AG04450 (cell line): ENCODE data around the gene STK32C. TPM values are rescaled to one million over a fixed set of nuclear protein-coding genes. Genes with fewer than 3 reads are reported as not detected.
A peak's percentile ranks its signal among the peaks of the same experiment; 100 is the strongest.

Source experiments
- CTCF ChIA-PET: fragments of 300-600, 350-600 bp; formaldehyde crosslinking; extraction: SDS; loops from one replicate; lab custom pipeline; 2022; ENCODE audit warnings: antibody characterized with exemption, inconsistent platforms; lab: Charles Lee
- POLR2A ChIA-PET: fragments of 350-600 bp; formaldehyde crosslinking; extraction: SDS; loops from one replicate; lab custom pipeline; 2021; ENCODE audit warnings: antibody characterized with exemption, inconsistent platforms; lab: Yijun Ruan, JAX
- DNase-seq: peaks from one replicate; pipeline ENCODE4 v3.0.0-alpha.2; 2011; ENCODE audit warnings: low read depth, low spot score
- H3K27ac ChIP-seq: one replicate; pipeline ENCODE4 v1.5.1; 2012; ENCODE audit warnings: low read depth, low read length, control low read depth
- H3K27me3 ChIP-seq: one replicate; pipeline ENCODE4 v1.6.0; 2012; ENCODE audit warnings: low read length; ENCODE audit not compliant: control insufficient read depth, insufficient read depth
- H3K4me3 ChIP-seq: 2 replicates; pipeline ENCODE4 v1.5.1; 2011; ENCODE audit warnings: mild to moderate bottlenecking, low read depth, low read length, control low read depth
- H3K9me3 ChIP-seq: 2 replicates; pipeline ENCODE4 v1.5.1; 2012; ENCODE audit warnings: low read length; ENCODE audit not compliant: control insufficient read depth, insufficient read depth
- polyA plus RNA-seq: library from polyadenylated mRNA; depleted of rRNA; stranded (reverse); fragments of >200 nt; gene quantifications from 2 replicates; pipeline ENCODE4 v1.2.3, GENCODE V29; 2011
- TF ChIP-seq, protein P1 (sequence below): IDR thresholded peaks from 2 replicates; pipeline ENCODE4 v1.5.1; 2011; ENCODE audit warnings: low read depth, low read length, control low read depth, inconsistent platforms

The STK32C gene
- polyA plus RNA-seq, 1 experiment, result 5.3 TPM

DNA sequence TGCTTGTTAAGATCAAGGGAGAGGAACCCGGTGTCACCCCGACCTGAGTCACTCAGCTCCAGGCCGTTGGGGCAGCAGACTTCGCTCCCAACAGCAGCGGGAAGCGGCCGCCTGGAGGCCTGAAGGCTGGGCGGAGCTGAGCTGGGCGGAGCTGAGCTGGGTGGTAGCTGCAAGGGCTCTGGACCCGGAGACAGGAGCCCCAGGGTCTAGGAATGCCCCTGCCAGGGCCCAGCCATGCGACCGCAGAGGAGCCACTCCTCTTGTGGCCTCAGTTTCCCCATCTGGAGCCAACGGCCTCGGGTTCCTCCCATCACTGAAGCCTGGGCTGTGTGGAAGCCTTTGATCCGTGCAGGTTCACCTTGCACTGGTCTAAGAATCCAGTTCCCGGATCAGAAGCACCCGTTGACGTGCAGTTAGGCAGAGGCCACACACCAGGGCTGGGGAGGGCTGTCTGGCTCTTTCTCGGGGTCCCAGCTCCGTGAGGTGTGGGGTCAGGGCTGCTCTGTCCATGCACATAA lies 142.9 kb downstream of the STK32C start:
- Histone ChIP-seq H3K27me3 (peaks cover 16% of the 10 kb centered on the region), H3K27ac (no peak overlapping the region), H3K9me3 (peaks cover 8% of the 10 kb centered on the region; the same call in 1 of the 2 replicates), H3K4me3 (no peak overlapping the region)
- DNase-seq, result no peak
- ChIA-PET POLR2A (no interaction called here), CTCF (no interaction called here)
- TF ChIP-seq, protein P1, sequence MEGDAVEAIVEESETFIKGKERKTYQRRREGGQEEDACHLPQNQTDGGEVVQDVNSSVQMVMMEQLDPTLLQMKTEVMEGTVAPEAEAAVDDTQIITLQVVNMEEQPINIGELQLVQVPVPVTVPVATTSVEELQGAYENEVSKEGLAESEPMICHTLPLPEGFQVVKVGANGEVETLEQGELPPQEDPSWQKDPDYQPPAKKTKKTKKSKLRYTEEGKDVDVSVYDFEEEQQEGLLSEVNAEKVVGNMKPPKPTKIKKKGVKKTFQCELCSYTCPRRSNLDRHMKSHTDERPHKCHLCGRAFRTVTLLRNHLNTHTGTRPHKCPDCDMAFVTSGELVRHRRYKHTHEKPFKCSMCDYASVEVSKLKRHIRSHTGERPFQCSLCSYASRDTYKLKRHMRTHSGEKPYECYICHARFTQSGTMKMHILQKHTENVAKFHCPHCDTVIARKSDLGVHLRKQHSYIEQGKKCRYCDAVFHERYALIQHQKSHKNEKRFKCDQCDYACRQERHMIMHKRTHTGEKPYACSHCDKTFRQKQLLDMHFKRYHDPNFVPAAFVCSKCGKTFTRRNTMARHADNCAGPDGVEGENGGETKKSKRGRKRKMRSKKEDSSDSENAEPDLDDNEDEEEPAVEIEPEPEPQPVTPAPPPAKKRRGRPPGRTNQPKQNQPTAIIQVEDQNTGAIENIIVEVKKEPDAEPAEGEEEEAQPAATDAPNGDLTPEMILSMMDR, result no peak

DNA sequence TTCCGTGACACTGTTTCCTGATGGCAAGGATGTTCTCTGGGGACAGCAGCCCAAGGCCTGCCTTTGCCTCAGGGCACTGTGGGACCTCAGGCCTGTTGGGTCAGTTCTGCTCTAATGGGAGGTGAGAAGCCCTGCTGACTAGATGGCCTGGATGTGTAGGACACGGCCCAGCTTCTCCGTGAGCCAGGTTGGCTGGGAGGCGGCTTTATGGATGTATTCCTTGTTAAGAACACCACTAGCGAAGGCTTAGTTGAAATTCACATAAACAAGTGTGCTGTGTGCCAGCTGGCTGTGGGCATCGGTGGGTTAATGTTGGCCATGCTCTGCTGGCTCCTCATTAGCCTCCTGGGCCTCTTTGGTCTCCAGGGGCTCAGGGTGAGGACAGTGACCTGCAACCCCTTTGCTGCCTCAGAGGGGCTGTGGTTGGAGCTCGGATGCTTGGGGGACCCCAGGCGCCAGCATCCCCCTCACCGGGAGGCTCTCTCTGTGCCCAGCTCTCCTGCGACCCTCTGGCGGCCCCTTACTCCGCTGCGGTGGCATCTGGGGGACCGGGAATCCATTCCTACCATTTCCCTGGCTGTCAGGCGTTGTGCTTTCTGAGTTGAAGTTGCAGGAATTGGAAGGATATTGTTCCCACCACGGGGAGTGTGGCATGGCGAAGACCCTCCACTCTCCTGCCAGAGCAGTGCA lies 143.8 kb downstream of the STK32C start:
- peaks cover 16% of the 10 kb centered on the region for H3K27me3 ChIP-seq
- no peak overlapping the region for H3K4me3 ChIP-seq
- TF ChIP-seq, protein P1, result no peak
- H3K27ac ChIP-seq, result no peak overlapping the region
- H3K9me3 ChIP-seq, result peaks cover 2% of the 10 kb centered on the region; the same call in 1 of the 2 replicates
- CTCF ChIA-PET, result no interaction called here
- no peak for DNase-seq
- POLR2A ChIA-PET, result no interaction called here

DNA sequence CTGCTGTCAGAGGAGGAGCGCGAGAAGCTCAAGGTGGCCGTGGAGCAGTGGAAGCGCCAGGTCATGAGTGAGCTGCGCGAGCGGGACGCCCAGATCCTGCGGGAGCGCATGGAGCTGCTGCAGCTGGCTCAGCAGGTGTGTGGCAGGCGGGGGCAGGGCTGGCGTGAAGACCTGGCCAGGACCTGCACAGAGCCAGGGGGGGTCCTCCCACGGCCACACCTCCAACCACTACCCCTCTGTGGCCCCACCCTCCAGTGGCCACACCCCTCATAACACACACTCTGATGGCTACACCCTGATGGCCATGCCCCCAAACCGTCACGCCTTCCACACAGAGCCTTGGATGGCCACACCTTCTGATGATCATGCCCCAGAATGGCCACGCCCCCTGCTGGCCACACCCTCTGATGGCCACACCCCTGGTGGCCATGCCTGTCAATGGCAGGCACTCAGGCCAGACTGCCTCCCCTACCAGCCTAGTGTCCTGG lies 144.4 kb downstream of the STK32C start:
- Histone ChIP-seq H3K27ac (no peak overlapping the region), H3K9me3 (no peaks in the 10 kb centered on the region; the same call in 1 of the 2 replicates), H3K27me3 (peaks cover 13% of the 10 kb centered on the region), H3K4me3 (no peak overlapping the region)
- DNase-seq, result no peak
- TF ChIP-seq, protein P1, result peak; percentile 7; the same call in 1 of the 2 replicates
- CTCF ChIA-PET, result no interaction called here
- POLR2A ChIA-PET, result no interaction called here

DNA sequence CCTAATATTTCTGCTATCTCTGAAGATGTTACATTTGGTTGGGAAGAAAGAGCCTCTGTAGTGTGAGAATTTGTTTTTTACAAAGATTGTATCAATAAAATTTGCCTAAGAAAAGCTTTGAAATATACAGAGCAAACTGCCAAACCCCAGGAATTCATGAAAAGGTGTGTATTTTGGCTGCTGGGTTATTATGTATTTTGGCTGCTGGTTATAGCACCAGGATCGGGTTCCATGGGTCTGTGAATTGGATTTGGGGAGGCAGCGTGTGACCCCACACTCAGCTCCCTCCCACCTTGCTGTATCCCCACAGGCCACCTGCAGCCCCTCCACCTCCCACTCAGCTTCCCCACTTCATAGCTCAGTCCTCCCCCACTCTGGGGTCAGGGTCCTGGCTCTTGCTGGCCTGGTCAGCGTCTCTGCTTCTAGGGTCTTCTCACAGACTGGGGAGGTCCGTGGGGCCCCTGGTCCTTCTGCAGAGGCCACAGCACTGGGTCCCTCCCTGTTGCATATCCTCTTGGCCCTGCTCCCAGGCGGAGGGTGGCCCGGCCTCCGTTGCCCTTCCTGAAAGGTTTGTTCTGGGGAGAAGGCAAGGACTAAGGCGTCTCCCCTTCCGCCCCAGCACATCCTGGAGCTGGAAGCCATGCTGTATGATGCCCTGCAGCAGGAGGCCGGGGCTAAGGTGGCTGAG lies 145.0 kb downstream of the STK32C start:
- H3K4me3 ChIP-seq, result no peak overlapping the region
- peaks cover 13% of the 10 kb centered on the region for H3K27me3 ChIP-seq
- H3K9me3 ChIP-seq, result no peaks in the 10 kb centered on the region; the same call in 1 of the 2 replicates
- DNase-seq, result no peak
- TF ChIP-seq, protein P1, result no peak
- ChIA-PET POLR2A (no interaction called here), CTCF (interaction anchor here (0.9 kb wide), 1 partner anchor 189 kb away, joined by 4 read pairs; no protein-coding TSS in a partner anchor)
- no peak overlapping the region for H3K27ac ChIP-seq
